ENCODE data around the gene COPA.
A peak's percentile ranks its signal among the peaks of the same experiment; 100 is the strongest.

The COPA gene

DNA sequence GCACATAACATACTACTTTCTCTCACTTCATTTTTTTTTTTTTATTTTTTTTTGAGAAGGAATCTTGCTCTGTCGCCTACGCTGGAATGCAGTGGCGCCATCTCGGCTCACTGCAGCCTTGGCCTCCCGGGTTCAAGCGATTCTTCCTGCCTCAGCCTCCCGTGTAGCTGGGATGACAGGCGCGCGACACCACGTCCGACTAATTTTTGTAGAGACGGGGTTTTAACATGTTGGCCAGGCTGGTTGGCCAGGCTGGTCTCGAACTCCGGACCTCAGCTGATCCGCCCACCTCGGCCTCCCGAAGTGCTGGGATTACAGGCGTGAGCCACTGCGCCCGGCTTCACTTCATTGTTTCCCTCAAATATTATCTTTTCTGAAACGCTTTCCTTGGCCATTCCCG is 57.5 kb downstream of the COPA start:
- Histone ChIP-seq H3K9me2 (replicated peaks; ENCODE audit: insufficient read depth, low read length) (no peaks in the 10 kb centered on the region), H4K20me1 (ENCODE audit: low read depth, low read length) (no peaks in the 10 kb centered on the region), H3K36me3 (ENCODE audit: low read length) (peaks cover 10% of the 10 kb centered on the region; the same call in 1 of the 2 replicates), H2AFZ (ENCODE audit: low read depth, low read length, severe bottlenecking) (peak overlapping the region; percentile 76), H3K9ac (ENCODE audit: low read length) (no peak overlapping the region), H3K79me2 (ENCODE audit: insufficient read depth, low read length) (peaks cover 6% of the 10 kb centered on the region; the same call in 1 of the 2 replicates), H3K9me3 (ENCODE audit: insufficient read depth, low read length) (no peaks in the 10 kb centered on the region), H3K27me3 (ENCODE audit: low read length) (no peaks in the 10 kb centered on the region), H3K27ac (ENCODE audit: low read depth, low read length) (no peak overlapping the region), H3K4me2 (ENCODE audit: low read depth, low read length, poor library complexity, severe bottlenecking) (peak overlapping the region; percentile 88), H3K4me3 (ENCODE audit: insufficient read depth, low read length, poor library complexity, severe bottlenecking) (peak overlapping the region; percentile 88), H3F3A (ENCODE audit: insufficient read depth) (peaks cover 8% of the 10 kb centered on the region; the same call in 1 of the 2 replicates)
- TF ChIP-seq, protein P1, sequence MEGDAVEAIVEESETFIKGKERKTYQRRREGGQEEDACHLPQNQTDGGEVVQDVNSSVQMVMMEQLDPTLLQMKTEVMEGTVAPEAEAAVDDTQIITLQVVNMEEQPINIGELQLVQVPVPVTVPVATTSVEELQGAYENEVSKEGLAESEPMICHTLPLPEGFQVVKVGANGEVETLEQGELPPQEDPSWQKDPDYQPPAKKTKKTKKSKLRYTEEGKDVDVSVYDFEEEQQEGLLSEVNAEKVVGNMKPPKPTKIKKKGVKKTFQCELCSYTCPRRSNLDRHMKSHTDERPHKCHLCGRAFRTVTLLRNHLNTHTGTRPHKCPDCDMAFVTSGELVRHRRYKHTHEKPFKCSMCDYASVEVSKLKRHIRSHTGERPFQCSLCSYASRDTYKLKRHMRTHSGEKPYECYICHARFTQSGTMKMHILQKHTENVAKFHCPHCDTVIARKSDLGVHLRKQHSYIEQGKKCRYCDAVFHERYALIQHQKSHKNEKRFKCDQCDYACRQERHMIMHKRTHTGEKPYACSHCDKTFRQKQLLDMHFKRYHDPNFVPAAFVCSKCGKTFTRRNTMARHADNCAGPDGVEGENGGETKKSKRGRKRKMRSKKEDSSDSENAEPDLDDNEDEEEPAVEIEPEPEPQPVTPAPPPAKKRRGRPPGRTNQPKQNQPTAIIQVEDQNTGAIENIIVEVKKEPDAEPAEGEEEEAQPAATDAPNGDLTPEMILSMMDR (IDR thresholded peaks at IDR 0.05; ENCODE audit: insufficient read depth, low read length, poor library complexity, severe bottlenecking), result no peak
- TF ChIP-seq EZH2phosphoT487 (conservative IDR thresholded peaks at IDR 0.05; ENCODE audit: low read length), result no peak

GRCh38 chr1:160284782-160285344 is 58.2 kb downstream of the COPA start, which contains the start of gene PEX19:
TSS of gene PEX19 (minus strand) at chr1:160285133. CDS start at chr1:160285124, 9 bp downstream.
- H3K9ac ChIP-seq (ENCODE audit: low read length), result peak within 1 kb of the TSS; percentile 70
- peaks cover 6% of the 10 kb centered on the region; the same call in 1 of the 2 replicates for H3K79me2 ChIP-seq (ENCODE audit: insufficient read depth, low read length)
- H3K9me3 ChIP-seq (ENCODE audit: insufficient read depth, low read length), result no peaks in the 10 kb centered on the region
- peak within 1 kb of the TSS; percentile 88 for H3K4me2 ChIP-seq (ENCODE audit: low read depth, low read length, poor library complexity, severe bottlenecking)
- peak within 1 kb of the TSS; percentile 88 for H3K4me3 ChIP-seq (ENCODE audit: insufficient read depth, low read length, poor library complexity, severe bottlenecking)
- peaks cover 8% of the 10 kb centered on the region; the same call in 1 of the 2 replicates for H3F3A ChIP-seq (ENCODE audit: insufficient read depth)
- H3K9me2 ChIP-seq (replicated peaks; ENCODE audit: insufficient read depth, low read length), result no peaks in the 10 kb centered on the region
- H4K20me1 ChIP-seq (ENCODE audit: low read depth, low read length), result no peaks in the 10 kb centered on the region
- peak within 1 kb of the TSS; percentile 76 for H2AFZ ChIP-seq (ENCODE audit: low read depth, low read length, severe bottlenecking)
- H3K27me3 ChIP-seq (ENCODE audit: low read length), result no peaks in the 10 kb centered on the region
- TF ChIP-seq, protein P1 (IDR thresholded peaks at IDR 0.05; ENCODE audit: insufficient read depth, low read length, poor library complexity, severe bottlenecking), result no peak
- TF ChIP-seq EZH2phosphoT487 (conservative IDR thresholded peaks at IDR 0.05; ENCODE audit: low read length), result no peak
- H3K27ac ChIP-seq (ENCODE audit: low read depth, low read length), result no peak within 1 kb of the TSS
- H3K36me3 ChIP-seq (ENCODE audit: low read length), result peaks cover 10% of the 10 kb centered on the region; the same call in 1 of the 2 replicates

DNA sequence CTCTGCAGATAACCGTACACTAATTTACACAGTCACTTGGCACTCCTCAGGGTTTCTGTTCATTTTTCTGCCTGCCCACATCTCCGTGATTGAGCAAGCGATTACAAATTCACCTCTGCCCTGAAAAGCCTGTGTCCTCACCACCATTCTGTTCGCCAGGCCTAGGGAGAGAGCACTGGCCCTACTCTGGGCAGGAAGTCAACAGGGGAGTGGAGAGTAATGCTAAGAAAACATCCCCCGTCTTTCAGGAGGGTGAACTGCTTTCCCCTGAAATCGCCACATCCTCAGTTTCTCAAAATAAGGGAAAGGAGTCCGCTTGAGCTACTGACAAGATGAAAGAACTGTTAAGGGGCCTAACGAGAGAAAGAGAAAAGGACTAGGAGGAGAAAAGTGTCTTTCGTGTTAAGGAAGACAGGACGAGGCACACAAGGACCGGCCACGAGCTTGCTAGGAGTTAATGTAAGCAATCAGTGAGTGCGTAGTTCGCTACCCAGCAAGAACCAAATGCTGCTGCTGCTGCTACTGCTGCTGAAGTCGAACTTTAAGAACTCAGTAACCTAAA is 58.7 kb downstream of the COPA start:
- TF ChIP-seq EZH2phosphoT487 (conservative IDR thresholded peaks at IDR 0.05; ENCODE audit: low read length), result no peak
- TF ChIP-seq, protein P1 (IDR thresholded peaks at IDR 0.05; ENCODE audit: insufficient read depth, low read length, poor library complexity, severe bottlenecking), result no peak
- peak overlapping the region; percentile 76 for H2AFZ ChIP-seq (ENCODE audit: low read depth, low read length, severe bottlenecking)

More for the DNA sequence above, 58.7 kb downstream of the COPA start:
- H3K36me3 ChIP-seq (ENCODE audit: low read length), result peaks cover 13% of the 10 kb centered on the region; the same call in 1 of the 2 replicates
- H3K27me3 ChIP-seq (ENCODE audit: low read length), result no peaks in the 10 kb centered on the region
- peak overlapping the region; percentile 88 for H3K4me3 ChIP-seq (ENCODE audit: insufficient read depth, low read length, poor library complexity, severe bottlenecking)
- H3K9me2 ChIP-seq (replicated peaks; ENCODE audit: insufficient read depth, low read length), result no peaks in the 10 kb centered on the region
- H3K27ac ChIP-seq (ENCODE audit: low read depth, low read length), result no peak overlapping the region
- peaks cover 8% of the 10 kb centered on the region; the same call in 1 of the 2 replicates for H3F3A ChIP-seq (ENCODE audit: insufficient read depth)
- H3K9me3 ChIP-seq (ENCODE audit: insufficient read depth, low read length), result no peaks in the 10 kb centered on the region
- peak overlapping the region; percentile 70 for H3K9ac ChIP-seq (ENCODE audit: low read length)
- H3K79me2 ChIP-seq (ENCODE audit: insufficient read depth, low read length), result peaks cover 6% of the 10 kb centered on the region; the same call in 1 of the 2 replicates
- peak overlapping the region; percentile 88 for H3K4me2 ChIP-seq (ENCODE audit: low read depth, low read length, poor library complexity, severe bottlenecking)
- H4K20me1 ChIP-seq (ENCODE audit: low read depth, low read length), result no peaks in the 10 kb centered on the region
